ENCODE data around the gene UNC5A.

UNC5A gene

DNA sequence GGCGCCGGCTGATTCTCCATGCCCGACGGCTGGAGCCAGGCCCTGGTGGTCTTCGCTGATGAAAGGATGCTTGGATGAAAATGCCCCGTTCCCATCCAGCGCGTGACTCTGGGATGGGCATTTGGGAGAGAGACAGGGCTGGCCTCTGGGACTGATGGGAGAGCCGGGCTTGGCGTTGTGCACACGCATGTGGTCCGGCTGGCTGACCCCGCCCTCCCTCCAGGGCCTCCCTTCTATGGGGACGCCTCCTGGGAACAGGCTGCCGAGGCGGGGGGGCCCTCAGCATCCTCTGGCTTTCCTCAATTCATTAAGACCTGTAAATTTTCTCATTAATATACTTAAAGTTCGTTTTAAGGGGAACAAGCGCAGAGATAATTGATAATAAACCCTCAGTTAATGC, 36.8 kb downstream of the UNC5A start:
- DNase-seq = no peak

DNA sequence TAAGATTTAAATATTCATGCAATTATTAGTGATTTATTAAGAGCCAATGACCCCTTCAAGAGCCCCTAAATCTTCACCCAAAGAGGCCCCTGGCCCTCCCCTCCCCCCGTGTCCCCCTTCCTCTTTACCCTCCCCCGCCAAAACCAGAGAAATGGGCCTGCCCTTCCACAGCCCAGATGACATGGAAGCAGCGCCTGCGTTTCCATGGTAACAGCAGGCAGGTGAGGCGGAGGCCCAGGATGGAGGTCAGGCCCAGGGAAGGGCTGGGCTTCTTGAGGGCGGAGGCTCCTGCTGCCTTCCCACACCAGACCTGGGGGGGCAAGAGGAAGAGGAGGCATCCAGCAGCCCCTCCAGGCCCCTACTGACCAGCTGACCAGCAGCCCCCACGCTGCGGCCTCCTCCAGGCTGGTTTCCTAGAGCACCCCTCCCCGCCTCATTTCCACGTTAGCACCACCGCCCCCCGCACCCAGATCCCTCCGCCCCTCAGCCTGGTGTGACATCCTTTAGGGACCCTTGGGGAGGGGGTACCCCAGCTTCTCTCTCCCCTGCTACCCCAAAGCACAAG, 37.4 kb downstream of the UNC5A start:
- DNase-seq = no peak

DNA sequence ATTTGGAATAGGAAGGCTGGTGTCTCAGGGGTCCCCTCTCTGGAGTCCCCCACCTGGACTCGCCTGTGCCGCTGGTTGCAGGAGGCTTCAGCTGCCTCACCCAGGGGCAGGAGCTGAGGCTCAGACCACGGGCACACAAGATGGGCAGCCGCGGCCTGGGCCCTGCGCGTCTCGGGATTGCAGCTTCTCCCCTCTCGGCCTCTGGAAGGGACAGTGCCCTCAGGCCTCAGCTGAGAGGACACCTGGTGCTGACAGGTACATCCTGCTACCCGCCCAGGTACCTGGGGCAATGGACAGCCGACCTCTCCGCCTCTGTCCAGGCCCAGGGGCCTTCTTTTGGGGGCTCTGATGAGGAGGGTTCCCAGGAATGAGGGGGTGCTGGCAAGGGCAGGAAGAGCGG, 38.3 kb downstream of the UNC5A start:
- no peak for DNase-seq

DNA sequence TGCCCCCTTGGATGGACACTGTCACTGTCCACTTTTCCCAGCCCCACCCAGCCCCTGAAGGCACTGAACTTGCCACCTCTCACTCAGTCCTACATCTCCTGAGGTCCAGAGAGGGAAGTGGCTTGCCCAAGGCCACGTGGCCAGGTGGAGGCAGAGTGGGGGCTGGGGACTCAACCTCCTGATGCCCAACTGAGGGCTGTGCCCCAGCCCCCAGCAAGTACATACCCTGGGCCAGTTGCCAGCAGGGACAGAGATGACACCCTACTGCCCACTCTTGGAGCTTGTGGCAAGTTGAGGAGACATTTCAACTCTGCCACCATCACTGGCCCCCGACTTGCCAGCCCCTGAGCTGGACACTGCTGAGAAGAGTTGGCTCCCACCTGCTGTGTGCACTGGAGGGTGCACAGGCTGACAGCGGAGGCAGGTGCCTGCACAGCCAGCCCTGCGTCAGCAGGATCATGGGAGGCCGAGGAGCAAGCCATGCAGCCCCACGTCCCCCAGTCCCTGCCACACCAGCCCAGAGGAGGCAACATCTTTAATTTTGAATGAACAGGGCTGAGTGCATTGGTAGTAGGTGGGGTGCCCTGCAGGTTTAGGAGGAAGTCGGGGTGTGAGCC, 39.4 kb downstream of the UNC5A start:
- no peak for DNase-seq

DNA sequence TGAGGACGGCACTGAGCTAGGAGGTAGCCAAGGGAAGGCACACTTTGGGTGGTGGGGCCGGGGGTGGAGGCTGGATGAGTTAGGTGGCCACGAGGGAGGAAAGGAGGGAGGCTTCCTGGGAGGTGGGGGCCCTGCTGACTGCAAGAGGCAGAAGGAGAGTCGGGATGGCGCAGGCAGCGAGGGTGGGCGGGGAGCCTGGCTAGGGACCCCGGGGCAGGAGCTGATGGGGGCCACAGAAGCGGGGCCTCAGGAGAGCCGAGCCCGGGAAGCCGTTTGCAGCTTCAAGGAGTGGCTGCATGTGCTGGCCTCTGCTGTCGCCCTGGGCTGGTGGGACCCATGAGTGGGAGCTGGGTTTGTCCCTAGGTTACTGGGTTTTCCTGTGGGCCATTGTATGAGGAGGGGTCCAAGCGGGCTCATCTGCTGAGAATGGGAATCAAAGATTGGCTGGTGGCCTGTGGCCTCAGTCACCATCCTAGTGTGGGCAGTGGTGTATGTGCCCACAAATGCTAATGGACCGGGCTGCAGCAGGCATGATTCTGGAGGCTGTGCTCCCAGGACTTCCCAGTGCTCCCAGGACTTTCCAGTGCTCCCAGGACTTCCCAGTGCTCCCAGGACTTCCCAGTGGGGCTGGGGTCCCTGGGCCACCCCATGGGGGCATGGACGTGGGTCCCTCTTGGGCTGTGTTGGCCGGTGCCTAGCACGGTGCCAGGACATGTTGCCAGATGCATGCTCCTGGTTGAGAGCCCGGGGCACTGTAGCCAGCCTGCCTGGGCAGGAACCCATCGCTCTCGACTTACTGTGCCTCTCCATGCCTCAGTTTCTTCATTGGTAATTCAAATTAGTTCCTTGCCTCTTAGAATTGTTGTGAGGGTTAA, 40.2 kb downstream of the UNC5A start:
- DNase-seq = no peak

DNA sequence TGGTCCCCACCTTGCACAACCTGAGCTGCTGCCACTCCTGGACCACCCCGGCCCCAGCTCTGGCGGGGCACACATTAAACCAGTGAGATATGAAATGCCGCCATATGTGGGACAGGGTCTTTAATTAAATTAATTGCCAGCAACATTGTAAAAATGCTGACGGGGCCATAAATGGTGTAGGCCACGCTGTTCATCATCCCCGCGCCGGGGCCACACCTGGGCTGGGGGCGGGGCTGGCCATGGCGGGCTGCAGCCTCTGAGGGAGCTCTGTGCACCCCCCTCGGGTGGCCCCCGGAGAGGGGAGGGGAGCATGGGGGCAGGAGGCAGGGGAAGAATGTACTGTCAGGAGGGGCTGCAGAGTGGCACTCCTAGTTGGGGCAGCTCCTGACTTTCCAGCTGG, 41.0 kb downstream of the UNC5A start:
- DNase-seq = no peak

DNA sequence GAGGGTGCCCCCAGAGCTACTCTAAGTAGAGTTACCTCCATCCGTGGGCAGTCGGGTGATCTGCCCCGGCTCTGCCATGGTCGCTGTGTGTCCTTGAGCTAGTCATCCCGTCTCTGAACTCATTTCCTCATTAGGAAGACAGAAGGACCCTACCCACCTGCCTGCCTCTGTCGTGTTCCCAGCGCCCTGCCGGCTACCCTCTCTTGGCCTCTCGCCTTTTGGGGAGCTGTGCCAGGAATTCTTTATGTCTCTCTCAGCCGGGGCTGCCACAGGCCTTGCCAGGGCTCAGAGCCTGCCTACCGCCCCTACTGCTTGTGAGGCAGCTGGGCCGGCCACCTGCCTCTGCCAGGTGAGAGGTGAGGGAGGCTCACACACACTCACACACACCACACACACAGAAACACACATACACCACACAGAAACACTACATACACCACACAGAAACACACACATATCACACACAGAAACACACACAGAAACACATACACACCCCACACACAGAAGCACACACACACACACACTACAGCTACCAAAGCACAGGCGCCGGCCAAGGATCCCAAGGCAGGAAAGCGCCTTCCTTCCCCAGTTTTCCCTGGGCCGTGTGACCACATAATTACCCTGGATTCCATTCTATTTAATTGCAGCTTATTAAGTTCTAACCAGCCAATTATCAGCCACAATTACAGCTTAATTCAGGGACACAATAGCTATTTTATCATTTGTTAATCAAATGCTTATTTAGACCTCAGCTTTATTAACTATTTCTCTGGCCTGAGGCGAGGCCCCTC, 41.7 kb downstream of the UNC5A start:
- DNase-seq = peak; percentile 50

DNA sequence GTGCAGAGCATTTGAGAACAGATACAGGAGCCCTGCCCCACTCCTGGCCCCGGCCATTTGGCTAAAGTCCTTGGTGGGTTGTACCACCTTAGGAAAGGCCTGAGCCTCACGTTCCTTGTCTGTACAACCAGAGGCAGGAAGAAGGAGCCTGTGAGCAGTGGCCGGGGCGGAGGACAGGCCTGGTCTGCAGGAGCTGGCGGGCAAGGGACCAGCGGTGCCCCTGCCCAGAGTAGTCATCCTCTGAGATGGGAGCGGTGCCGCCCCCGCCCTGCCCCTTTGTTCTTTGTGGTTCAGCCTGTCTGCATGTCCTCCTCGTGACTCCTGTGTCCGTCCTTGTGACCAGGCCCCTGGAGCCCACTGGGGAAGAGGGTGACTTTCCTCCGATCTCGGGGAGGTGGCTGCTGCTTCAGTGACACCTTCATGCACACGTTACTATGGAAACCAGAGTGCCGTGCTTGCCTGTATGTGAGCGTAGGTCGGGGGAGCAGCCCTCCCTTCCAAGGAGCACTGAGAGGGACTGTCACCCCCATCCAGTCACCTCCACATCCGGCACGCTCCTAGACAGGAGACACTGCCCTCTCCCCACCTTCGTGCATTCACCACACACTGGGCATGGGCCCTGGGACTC, 42.9 kb downstream of the UNC5A start:
- DNase-seq = no peak

DNA sequence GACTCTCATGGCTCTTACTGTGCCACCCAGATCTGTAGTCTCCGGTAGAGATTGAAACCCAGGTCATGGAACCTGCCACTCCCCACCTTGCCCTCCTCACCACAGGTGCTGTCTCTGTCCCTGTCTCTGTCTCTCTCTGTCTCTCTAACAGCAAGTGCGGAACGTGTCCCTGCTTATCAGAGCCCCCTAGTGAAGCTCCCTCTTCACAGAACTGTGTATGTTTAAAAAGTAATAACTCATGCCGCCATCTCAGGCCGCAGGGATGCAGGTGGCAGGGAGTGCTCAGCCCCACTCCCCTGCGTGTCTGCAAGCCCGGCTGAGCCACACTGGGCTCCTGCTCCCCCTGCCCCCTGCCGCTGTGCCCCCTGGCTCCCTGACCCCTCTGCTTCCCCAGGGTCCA, 43.8 kb downstream of the UNC5A start:
- no peak for DNase-seq

DNA sequence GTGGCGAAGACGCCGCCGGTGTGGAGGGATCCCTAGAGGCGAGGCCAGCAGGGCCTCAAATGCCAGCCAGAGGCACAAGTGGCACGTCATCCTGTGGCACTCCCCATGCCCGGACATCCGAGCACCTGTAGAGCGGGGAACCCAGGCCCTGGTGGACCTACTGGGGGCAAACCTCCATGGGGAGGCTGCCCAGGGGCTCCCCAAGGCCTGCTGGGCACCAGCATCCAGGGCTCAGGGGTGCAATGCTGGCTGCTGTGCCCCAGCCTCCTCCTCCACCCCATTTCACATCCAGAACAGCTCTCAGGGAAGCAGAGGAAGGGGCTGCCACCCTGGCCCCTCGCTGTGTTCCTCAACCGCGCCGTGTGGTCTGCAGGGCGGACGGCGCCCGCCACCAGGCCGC, 45.2 kb downstream of the UNC5A start:
- no peak for DNase-seq

DNA sequence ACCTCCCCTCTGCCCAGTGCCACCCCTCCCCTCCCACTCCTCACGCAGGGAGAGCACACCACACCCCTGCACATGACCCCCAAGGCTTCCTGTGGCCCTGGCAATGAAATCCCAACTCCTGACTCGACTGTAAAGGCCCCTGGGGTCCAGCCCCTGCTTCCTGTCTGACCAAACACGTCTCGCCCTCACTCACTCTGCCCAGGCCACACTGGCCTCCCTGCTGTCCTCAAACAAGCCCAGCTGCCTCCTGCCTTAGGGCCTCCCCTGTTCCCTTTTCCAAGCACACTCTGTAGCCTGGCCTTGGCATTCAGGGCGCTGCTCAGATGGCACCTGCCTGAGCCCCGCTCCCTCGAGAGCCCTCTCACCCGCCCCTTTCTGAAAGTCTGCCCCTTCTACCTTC, 46.4 kb downstream of the UNC5A start:
- no peak for DNase-seq

DNA sequence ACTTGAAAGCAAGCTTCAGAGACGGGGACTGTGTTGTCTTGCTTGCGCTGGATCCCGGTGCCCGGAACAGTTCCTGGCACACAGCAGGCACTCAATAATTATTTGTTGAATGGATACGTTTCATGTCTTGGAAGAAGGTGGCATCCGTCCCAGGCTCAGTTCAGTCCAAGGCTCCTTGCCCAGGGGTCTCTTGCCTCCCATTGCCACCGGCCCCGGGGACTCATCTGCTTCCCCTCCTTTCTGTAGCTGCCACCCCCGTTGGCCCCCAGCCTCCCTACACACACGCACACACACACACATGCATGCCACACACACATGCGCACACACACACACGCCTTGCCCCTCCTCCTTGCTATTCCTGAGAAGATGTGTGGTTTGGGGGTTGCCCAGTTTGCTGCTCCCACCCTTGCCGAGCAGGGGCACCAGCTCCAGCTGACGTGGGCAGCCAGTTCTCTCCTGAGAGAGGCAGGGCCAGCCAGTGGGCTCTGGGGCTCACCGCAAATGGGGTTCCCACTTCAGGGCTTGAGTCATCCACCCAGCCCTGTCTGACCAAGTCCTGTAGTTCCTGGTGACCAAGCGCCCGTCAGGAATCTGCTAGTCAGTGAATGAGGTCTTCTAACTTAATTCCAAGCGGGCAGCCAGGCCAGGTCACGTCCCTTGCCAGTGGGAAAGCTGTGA, 47.0 kb downstream of the UNC5A start:
- no peak for DNase-seq

DNA sequence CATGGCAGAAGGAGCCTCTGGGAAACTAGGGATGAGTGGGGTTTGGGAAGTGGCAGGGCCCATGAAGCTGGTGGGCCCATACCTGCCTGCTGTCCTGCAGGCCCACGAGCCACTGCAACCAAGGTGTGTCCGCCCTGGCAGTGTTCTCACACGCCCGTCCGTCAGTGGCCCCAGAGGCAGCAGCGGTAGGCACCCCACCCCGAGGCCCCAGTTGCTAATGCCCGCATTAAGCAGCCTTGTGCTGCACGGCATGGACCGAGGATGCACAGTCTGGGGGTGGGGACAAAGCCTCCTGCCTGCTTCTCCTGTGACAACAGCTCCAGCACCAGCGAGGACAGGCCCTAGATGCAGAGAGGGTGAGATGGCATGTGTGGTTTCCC, 47.5 kb downstream of the UNC5A start:
- DNase-seq = no peak

DNA sequence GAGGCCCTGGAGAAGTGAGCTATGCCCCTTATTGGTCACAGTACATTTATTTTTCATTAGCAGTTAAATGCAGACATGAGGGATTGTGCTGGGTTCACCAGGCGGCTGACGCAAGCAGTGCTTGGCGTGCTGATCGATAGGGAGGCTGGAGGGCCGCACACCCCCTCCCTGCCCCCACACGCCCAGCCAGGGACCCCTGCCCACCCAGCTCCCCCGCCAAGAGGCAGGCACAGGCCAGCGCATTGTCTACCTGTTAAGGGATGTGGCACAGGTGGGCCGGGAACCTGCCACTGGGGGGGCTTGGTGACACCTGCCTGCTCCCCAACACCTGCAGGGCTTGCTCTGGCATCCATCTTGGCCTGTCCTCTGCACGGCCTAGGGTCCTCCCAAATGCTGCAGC, 49.6 kb downstream of the UNC5A start:
- no peak for DNase-seq

DNA sequence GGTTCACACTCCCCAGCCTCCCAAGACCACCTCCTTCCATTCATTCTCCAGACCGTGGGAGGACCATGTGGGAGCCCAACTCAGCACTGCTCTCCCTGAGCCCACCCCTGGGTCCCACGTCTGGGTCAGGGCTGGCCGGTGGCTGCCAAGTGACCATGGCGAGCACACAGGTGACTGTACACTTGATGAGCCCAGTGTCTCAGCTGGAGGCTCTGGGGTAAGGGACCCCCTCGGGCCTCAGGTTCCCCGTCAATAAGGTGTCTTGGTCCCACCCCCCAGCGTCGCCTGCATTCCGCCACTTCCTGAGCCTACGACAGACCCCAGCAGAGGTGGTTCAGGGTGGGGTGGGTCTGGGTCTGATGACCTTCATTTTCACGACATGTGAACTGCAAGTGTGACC, 50.0 kb downstream of the UNC5A start:
- DNase-seq = no peak

DNA sequence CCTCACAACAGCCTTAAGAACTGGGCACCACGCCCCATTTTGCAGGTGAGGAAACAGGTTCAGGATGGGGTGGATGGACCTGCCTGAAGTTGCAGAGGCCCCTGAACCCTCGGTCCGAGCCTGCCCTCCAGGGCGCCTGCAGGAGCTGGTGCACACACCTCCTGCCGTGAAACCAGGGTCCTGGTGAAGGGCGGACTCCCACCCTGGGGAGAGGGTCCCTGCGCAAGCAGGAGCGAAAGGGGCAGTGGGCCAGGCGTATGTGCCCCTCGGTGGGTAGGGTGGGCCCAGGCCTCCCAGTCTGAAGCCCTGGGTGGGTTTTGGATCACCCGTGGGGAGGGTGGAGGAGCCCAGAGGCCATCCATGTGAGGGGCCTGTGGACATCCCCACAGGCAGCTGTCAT, 50.9 kb downstream of the UNC5A start:
- no peak for DNase-seq

DNA sequence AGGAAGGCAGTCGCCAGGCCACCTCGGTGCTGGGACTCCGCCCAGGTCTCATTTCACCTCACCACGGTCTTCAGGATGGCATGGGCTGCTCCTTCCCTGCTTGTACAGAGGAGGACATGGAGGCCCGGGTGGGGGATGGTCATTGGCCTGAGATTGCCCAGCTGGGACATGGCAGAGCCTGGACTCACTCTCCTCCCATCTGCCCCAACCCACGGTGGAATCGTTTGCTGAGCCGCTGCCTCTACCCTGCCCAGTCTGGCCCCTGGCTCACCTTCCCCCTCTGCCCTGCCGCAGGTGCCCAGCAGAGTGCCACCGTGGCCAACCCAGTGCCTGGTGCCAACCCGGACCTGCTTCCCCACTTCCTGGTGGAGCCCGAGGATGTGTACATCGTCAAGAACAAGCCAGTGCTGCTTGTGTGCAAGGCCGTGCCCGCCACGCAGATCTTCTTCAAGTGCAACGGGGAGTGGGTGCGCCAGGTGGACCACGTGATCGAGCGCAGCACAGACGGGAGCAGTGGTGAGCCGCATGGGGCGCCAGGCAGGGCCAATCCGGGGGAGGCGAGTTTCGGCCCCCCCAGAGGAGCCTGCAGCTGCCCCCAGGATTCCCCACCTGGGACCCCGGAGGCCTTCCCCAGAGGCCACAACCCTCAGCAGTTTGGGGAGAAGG, 52.1 kb downstream of the UNC5A start:
- no peak for DNase-seq

DNA sequence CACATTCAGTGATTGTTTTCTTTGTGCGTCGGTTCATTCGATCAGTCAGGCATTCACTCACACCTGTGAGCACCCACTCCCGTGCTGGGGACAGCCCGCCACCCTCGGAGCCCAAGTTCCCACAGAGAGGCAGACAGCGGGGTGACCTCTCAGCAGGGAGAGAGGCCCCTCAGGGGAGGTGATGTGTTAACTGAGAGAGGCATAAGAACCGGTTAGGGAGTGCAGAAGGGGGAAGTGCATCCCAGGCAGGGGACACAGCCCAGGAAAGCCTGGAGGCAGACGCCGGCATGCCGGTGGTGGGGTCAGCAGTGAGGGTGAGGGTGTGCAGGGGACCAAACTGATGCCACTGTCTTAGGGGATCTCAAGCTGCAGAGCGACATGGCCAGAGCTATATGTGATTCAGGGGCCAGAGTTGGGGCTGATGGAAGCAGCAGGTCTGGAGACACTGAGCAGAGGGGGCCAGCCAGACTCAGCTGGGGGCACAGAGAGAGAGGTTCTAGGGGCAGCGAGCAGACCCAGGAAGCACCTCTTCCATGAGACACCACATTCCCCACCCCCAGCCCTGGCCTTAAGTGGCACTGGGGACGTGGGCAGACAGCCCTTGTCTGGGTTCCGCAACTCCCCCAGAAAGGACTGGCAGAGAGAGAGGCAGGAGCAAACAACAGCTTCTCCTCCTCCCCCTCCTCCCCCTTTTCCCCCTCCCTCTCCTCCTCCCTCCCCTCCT, 52.8 kb downstream of the UNC5A start:
- no peak for DNase-seq

DNA sequence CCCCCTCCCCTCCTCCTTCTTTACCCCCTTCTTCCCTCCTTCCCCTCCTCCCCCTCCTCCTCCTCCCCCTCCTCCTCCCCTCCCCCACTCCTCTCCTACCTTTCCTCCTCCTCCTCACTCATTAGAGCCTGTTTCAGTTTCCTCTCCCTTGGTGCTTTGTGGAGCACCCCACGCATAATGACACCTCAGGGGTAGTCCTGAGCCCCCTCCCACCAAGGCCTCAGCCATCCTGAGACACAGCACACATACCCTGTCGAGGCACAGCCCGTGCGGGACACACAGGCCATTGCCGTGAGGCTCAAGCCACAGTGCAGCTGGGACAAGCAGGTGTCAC, 53.4 kb downstream of the UNC5A start:
- DNase-seq = no peak

DNA sequence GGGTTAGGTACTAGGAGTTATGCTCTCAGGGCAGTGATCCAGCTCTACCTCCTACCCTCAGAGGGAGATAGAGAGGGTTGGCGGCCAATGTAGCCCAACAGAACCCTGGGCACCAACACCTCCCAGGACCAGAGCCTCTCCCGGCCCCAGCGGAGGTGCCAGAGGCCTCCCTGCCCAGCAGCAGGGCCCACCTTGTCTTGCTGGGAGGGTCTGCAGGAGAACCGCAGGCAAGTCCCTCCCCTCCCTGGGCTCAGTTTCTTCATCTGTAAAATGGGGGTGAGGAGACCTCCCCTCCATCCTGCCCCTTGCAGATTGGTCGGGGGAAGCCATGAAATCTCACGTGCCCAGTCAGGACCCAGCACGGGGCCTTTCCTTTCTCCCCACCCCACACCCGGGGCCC, 54.4 kb downstream of the UNC5A start:
- DNase-seq = no peak

DNA sequence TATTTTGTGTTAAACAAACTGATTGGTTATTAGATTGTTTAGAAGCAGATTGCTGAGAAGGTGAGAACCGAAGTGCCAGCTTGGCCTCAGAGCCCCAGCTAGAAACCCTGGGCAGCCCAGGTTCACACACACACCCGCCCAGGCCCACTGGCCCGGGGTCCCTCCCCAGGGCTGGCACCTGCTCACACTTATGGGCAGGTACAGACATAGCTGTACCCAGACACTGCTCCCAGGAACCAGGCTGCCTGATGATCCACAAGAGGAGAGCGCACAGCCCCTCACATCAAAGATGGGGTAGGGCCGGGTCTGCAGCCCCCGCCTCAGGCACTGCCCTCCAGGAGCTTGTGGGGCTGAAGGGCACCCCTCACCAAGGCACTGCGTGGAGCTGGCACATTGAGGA, 55.6 kb downstream of the UNC5A start:
- no peak for DNase-seq
